Spleen (tissue), 7 donors: ENCODE results near the gene RAB3B.

ENCODE experiments used
- POLR2A ChIP-seq, 3 donors: fragments of 450-650 bp; IDR thresholded peaks; one replicate each; pipeline ENCODE4 v1.5.1; 2017; ENCODE audit warnings: antibody characterized with exemption in 3 of 3, mild to moderate bottlenecking in 1 of 3
- POLR2AphosphoS5 ChIP-seq, 3 donors: sonication (generic); formaldehyde crosslinking; IDR thresholded peaks; one replicate each; pipeline ENCODE4 v1.5.1; 2017; ENCODE audit warnings: antibody characterized with exemption in 3 of 3
- TF ChIP-seq, protein P1 (sequence below), 11 experiments: fragments of 200-600 bp in 7 of 11; fragments of 450-650 bp in 4 of 11; sonication (generic) in 4 of 11; IDR thresholded peaks in 8 of 11; conservative IDR thresholded peaks in 3 of 11; 1 replicate in 7 of 11; 2 replicates in 4 of 11; pipeline versions ENCODE4 v1.4.0 to v1.8.0; 2016 to 2021; ENCODE audit warnings: antibody characterized with exemption in 11 of 11, inconsistent platforms in 4 of 11, mild to moderate bottlenecking in 1 of 11
- donor health status: DM: no; HTN: no; CAD: no; lungs with moderate emphysema.
- donor health status: DM: no; HTN: no; CAD: no.
- donor health status: DM: no; HTN: no; CAD: no.

DNA sequence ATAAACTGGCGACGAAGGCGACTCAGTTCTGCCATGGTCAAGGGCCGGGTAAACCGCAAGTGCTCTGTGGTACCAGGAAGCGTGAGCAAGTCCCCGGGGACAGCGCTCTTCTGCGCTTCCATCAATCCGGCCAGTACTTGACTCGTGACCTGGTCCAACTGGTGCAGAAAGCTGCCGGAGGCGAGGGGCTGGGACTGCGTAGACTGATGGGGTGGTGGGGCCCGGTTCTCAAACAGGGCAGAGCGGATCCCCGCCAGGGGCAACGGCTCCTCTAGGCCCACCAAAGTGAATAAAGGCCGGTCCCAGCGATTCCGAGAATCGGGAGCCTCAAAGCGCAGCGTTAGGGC lies 42.3 kb upstream of the RAB3B start:
- TF ChIP-seq, protein P1, sequence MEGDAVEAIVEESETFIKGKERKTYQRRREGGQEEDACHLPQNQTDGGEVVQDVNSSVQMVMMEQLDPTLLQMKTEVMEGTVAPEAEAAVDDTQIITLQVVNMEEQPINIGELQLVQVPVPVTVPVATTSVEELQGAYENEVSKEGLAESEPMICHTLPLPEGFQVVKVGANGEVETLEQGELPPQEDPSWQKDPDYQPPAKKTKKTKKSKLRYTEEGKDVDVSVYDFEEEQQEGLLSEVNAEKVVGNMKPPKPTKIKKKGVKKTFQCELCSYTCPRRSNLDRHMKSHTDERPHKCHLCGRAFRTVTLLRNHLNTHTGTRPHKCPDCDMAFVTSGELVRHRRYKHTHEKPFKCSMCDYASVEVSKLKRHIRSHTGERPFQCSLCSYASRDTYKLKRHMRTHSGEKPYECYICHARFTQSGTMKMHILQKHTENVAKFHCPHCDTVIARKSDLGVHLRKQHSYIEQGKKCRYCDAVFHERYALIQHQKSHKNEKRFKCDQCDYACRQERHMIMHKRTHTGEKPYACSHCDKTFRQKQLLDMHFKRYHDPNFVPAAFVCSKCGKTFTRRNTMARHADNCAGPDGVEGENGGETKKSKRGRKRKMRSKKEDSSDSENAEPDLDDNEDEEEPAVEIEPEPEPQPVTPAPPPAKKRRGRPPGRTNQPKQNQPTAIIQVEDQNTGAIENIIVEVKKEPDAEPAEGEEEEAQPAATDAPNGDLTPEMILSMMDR (IDR thresholded peaks at IDR 0.05 in 8 of 11, conservative IDR thresholded peaks at IDR 0.05 in 3 of 11) = no peak
- TF ChIP-seq POLR2A (IDR thresholded peaks at IDR 0.05) = no peak
- TF ChIP-seq POLR2AphosphoS5 (IDR thresholded peaks at IDR 0.05) = no peak
